K562 (cell line): ENCODE results near the gene SRD5A1. TPM values are rescaled to one million over a fixed set of nuclear protein-coding genes. Genes with fewer than 3 reads are reported as not detected.

ENCODE experiments used
- ATAC-seq: fragments of 200-7000 bp; cut with Tn5 transposase; 3 replicates; pipeline ENCODE4 v1.9.1; 2020; ENCODE audit warnings: moderate library complexity
- BruUV-seq: library from RNA; stranded (reverse); fragments of 400-500 nt; replicated peaks from 2 replicates; lab custom pipeline; 2021; lab: Mats Ljungman, UMichigan
- CTCF ChIA-PET: fragments of 300-600 bp; formaldehyde crosslinking; extraction: SDS; loops from one replicate; lab custom pipeline; 2021; ENCODE audit warnings: low intra/inter-chr PET ratio; lab: Yijun Ruan, JAX
- POLR2A ChIA-PET: fragments of 300-600, 350-650 bp; sonication (Branson Sonifier 250); formaldehyde crosslinking; extraction: SDS; loops from one replicate; lab custom pipeline; 2021; ENCODE audit warnings: antibody characterized with exemption, inconsistent platforms; lab: Yijun Ruan, JAX
- DNase-seq, 4 experiments: peaks; one replicate each; pipeline versions ENCODE4 v3.0.0 to v3.0.0-alpha.2; 2011 to 2018; ENCODE audit warnings: low spot score in 3 of 4, mixed read lengths in 3 of 4; ENCODE audit errors: extremely low read depth in 1 of 4
- FAIRE-seq: peaks from 2 replicates; lab custom pipeline; 2011; peaks lifted over from hg19 to GRCh38; lab: Jason Lieb, UNC
- H2AFZ ChIP-seq: 2 replicates; pipeline ENCODE4 v1.6.0; 2011; ENCODE audit warnings: low read depth, low read length, control low read depth, inconsistent platforms
- H3K27ac ChIP-seq: fragments of 200-600 bp; 3 replicates; pipeline ENCODE4 v1.8.0; 2011; ENCODE audit warnings: low read depth, mild to moderate bottlenecking, control low read depth, inconsistent platforms, low read length, moderate library complexity, mixed read lengths; ENCODE audit errors: extremely low read depth
- H3K27me3 ChIP-seq, 2 experiments: fragments of 300-600 bp in 1 of 2; 2 replicates in 1 of 2; 3 replicates in 1 of 2; pipeline versions ENCODE4 v1.6.0 to v1.8.0; 2011; ENCODE audit warnings: inconsistent platforms in 2 of 2, low read length in 2 of 2, mild to moderate bottlenecking in 1 of 2, mixed read lengths in 1 of 2, moderate library complexity in 1 of 2; ENCODE audit not compliant: control insufficient read depth in 2 of 2, insufficient read depth in 2 of 2
- H3K36me3 ChIP-seq: fragments of 300-600 bp; 3 replicates; pipeline ENCODE4 v1.8.0; 2011; ENCODE audit warnings: mild to moderate bottlenecking, low read length, inconsistent platforms; ENCODE audit not compliant: control insufficient read depth, insufficient read depth
- H3K4me1 ChIP-seq, 2 experiments: fragments of 200-600 bp in 1 of 2; replicated peaks in 1 of 2; 2 replicates in 1 of 2; 3 replicates in 1 of 2; pipeline versions ENCODE4 v1.5.1 to v1.8.0; 2011; ENCODE audit warnings: inconsistent platforms in 2 of 2, low read length in 2 of 2, mild to moderate bottlenecking in 1 of 2, mixed read lengths in 1 of 2, moderate library complexity in 1 of 2; ENCODE audit not compliant: control insufficient read depth in 2 of 2, insufficient read depth in 2 of 2
- H3K4me2 ChIP-seq: 2 replicates; pipeline ENCODE4 v1.6.1; 2011; ENCODE audit warnings: low read length, control low read depth, inconsistent platforms, mixed read lengths; ENCODE audit not compliant: insufficient read depth
- H3K4me3 ChIP-seq: fragments of 200-600 bp; sonication (generic), shearing (Covaris generic); 2 replicates; pipeline ENCODE4 v1.5.1; 2016; ENCODE audit warnings: control low read depth, inconsistent platforms
- H3K79me2 ChIP-seq: fragments of 200-600 bp; 3 replicates; pipeline ENCODE4 v1.8.0; 2011; ENCODE audit warnings: low read length, inconsistent platforms; ENCODE audit not compliant: control insufficient read depth, insufficient read depth
- H3K9ac ChIP-seq, 2 experiments: 2 replicates each; pipeline versions ENCODE4 v1.6.0 to v1.6.1; 2011; ENCODE audit warnings: low read depth in 2 of 2, low read length in 2 of 2, control low read depth in 1 of 2, inconsistent platforms in 1 of 2, mild to moderate bottlenecking in 1 of 2, mixed read lengths in 1 of 2; ENCODE audit not compliant: insufficient read depth in 1 of 2
- H3K9me1 ChIP-seq: one replicate; pipeline ENCODE4 v1.6.0; 2011; ENCODE audit warnings: inconsistent platforms, mild to moderate bottlenecking, low read length, moderate library complexity; ENCODE audit not compliant: control insufficient read depth, insufficient read depth
- H3K9me3 ChIP-seq: replicated peaks from 2 replicates; pipeline ENCODE4 v1.5.1; 2011; ENCODE audit warnings: low read depth, low read length, inconsistent platforms; ENCODE audit not compliant: control insufficient read depth, insufficient read depth
- H4K20me1 ChIP-seq: replicated peaks from 2 replicates; pipeline ENCODE4 v1.6.1; 2011; ENCODE audit warnings: low read length, inconsistent platforms, mixed read lengths; ENCODE audit not compliant: control insufficient read depth, insufficient read depth
- GABPA ChIP-seq: fragments of 200-800 bp; sonication (Bioruptor generic); conservative IDR thresholded peaks from 2 replicates; pipeline ENCODE4 v1.6.1; 2016; ENCODE audit warnings: low read depth, missing genetic modification characterization, missing compliant biosample characterization
- GABPB1 ChIP-seq: sonication (generic); formaldehyde crosslinking; IDR thresholded peaks from 2 replicates; pipeline ENCODE4 v1.8.0; 2022; ENCODE audit warnings: mild to moderate bottlenecking, missing genetic modification reagents
- NCOA1 ChIP-seq: fragments of 450-650 bp; IDR thresholded peaks from 2 replicates; pipeline ENCODE4 v1.6.1; 2016; ENCODE audit warnings: low read depth
- NR2C1 ChIP-seq, 2 experiments: fragments of 450-650 bp; IDR thresholded peaks; 2 replicates each; pipeline ENCODE4 v1.6.1; 2017; ENCODE audit warnings: mild to moderate bottlenecking in 2 of 2, antibody characterized with exemption in 1 of 2, inconsistent platforms in 1 of 2, missing compliant biosample characterization in 1 of 2, missing genetic modification characterization in 1 of 2
- NR2C2 ChIP-seq, 2 experiments: fragments of 200-800 bp in 1 of 2; sonication (Bioruptor generic) in 1 of 2; sonication (generic) in 1 of 2; formaldehyde crosslinking in 1 of 2; IDR thresholded peaks; 2 replicates each; pipeline versions ENCODE4 v1.6.1 to v1.8.0; 2016 to 2022; ENCODE audit warnings: mild to moderate bottlenecking in 1 of 2, missing compliant biosample characterization in 1 of 2, missing genetic modification characterization in 1 of 2, missing genetic modification reagents in 1 of 2
- NR4A1 ChIP-seq, 2 experiments: fragments of 250-450 bp in 1 of 2; fragments of 450-650 bp in 1 of 2; sonication (Bioruptor Pico) in 1 of 2; IDR thresholded peaks; 2 replicates each; pipeline versions ENCODE4 v1.4.0 to v1.6.1; 2016 to 2020; ENCODE audit warnings: mild to moderate bottlenecking in 2 of 2, missing compliant biosample characterization in 1 of 2, missing genetic modification characterization in 1 of 2, moderate library complexity in 1 of 2
- RCOR1 ChIP-seq, 2 experiments: IDR thresholded peaks; 2 replicates each; pipeline ENCODE4 v1.6.1; 2012; ENCODE audit warnings: low read depth in 2 of 2, low read length in 2 of 2, borderline replicate concordance in 1 of 2, improper control_type of control experiment in 1 of 2
- TEAD4 ChIP-seq, 2 experiments: sonication (generic) in 1 of 2; formaldehyde crosslinking in 1 of 2; IDR thresholded peaks; 2 replicates each; pipeline versions ENCODE4 v1.6.1 to v1.8.0; 2012 to 2022; ENCODE audit warnings: borderline replicate concordance in 1 of 2, inconsistent platforms in 1 of 2, low read length in 1 of 2, mild to moderate bottlenecking in 1 of 2, missing genetic modification reagents in 1 of 2
- TFAP4 ChIP-seq: sonication (generic); formaldehyde crosslinking; IDR thresholded peaks from 2 replicates; pipeline ENCODE4 v1.8.0; 2022; ENCODE audit warnings: missing genetic modification reagents, mild to moderate bottlenecking, moderate library complexity, borderline replicate concordance
- WGBS: fragments of 100-300 bp; shearing (Covaris generic); methylation state at CpG from one replicate; pipeline ENCODE4 v1.1.6; 2016; ENCODE audit warnings: low coverage, mixed read lengths; ENCODE audit not compliant: insufficient coverage; ENCODE audit errors: missing lambda C conversion rate; 5-methylcytosine and 5-hydroxymethylcytosine counted together
- in situ Hi-C: fragments of 300-500 bp; cut with MboI; formaldehyde crosslinking; loops from 4 replicates; pipeline ENCODE4 v1.15.0; 2018; ENCODE audit warnings: inconsistent platforms, mixed read lengths
- intact Hi-C: fragments of 100-400 bp; cut with micrococcal nuclease; formaldehyde crosslinking; loops from 2 replicates; pipeline ENCODE4 v1.14.2; 2022
- polyA plus RNA-seq, 8 experiments: library from polyadenylated mRNA; depleted of rRNA in 4 of 8; stranded (reverse) in 5 of 8; unstranded in 3 of 8; fragments of >200 nt; fragmentation: Nextera tagmentation in 2 of 8; fragmentation: Illumina TruSeq in 1 of 8; extraction: Ambion mirVana in 2 of 8; extraction: Trizol in 1 of 8; gene quantifications; 2 replicates each; pipeline versions ENCODE4 v1.2.1 to v1.2.3, GENCODE V29; 2011 to 2014; ENCODE audit warnings: inconsistent platforms in 1 of 8, missing spikeins in 1 of 8
- total RNA-seq, 7 experiments: library from RNA; depleted of rRNA in 6 of 7; stranded (reverse); fragments of >200 nt in 6 of 7; fragmentation: Illumina TruSeq in 2 of 7; extraction: Trizol in 2 of 7; gene quantifications; 2 replicates each; pipeline versions ENCODE4 v1.2.1 to v1.2.3, GENCODE V29; 2011 to 2021; ENCODE audit warnings: low replicate concordance in 1 of 7
- TF ChIP-seq, protein P1 (sequence below), 2 experiments: fragments of 450-650 bp; formaldehyde crosslinking in 1 of 2; IDR thresholded peaks; 2 replicates each; pipeline versions ENCODE4 v1.4.0 to v1.6.1; 2014 to 2020; ENCODE audit warnings: mild to moderate bottlenecking in 2 of 2, borderline replicate concordance in 1 of 2, low read depth in 1 of 2

The SRD5A1 gene
- total and polyA plus RNA-seq, 9 of the 15 experiments (the other 6 are each of a cell fraction or from before 2014, with no cell fraction given), result 1.3 to 22.6 (median 8.1) TPM

GRCh38 chr5:6686915-6687409 lies 53.7 kb downstream of the SRD5A1 start:
- intact Hi-C loops, result no loop called here
- H4K20me1 ChIP-seq, result 0 out of 2 replicates have a peak, but pooled peaks cover 2% of the 10 kb centered on the region
- H3K36me3 ChIP-seq, result no peaks in the 10 kb centered on the region
- H3K4me3 ChIP-seq, result no peak overlapping the region
- FAIRE-seq, result peak; percentile 44
- peak overlapping the region; percentile 45; the same call in 1 of the 2 replicates for H3K4me2 ChIP-seq
- H3K27ac ChIP-seq, result no peak overlapping the region
- CTCF ChIA-PET, result no interaction called here
- no TSS peak for BruUV-seq
- no peaks in the 10 kb centered on the region for H3K79me2 ChIP-seq
- H2AFZ ChIP-seq, result peak overlapping the region; percentile 7; the same call in 1 of the 2 replicates
- peak in 1 of 4 experiments; percentile 47 for DNase-seq
- POLR2A ChIA-PET, result interaction anchor here (1.1 kb wide), 1 partner anchor 69 kb away, joined by 3 read pairs; no protein-coding TSS in a partner anchor
- 2% methylated on average over 22 of the region's 22 CpGs for WGBS
- no peaks in the 10 kb centered on the region for H3K9me3 ChIP-seq
- peaks cover 37 to 49% of the 10 kb centered on the region in 2 experiments for H3K27me3 ChIP-seq
- H3K9ac ChIP-seq, result no peak overlapping the region
- ATAC-seq, result peak; percentile 66
- H3K4me1 ChIP-seq, result no peaks in the 10 kb centered on the region; a peak in 1 of 5 replicates
- in situ Hi-C loops, result no loop called here
- no peaks in the 10 kb centered on the region for H3K9me1 ChIP-seq
- TF ChIP-seq GABPB1 (CRISPR knock-in tag), result peak; percentile 61; the same call in 1 of the 2 replicates
- 0 out of 4 replicates have a peak, but pooled peaks of 1 of the 2 experiments have one; percentile 15 for TF ChIP-seq RCOR1 (IDR thresholded peaks at IDR 0.05; ENCODE audit: borderline replicate concordance in 1 of 2, low read depth in 2 of 2, low read length in 2 of 2)
- no peak for TF ChIP-seq NR4A1 (CRISPR knock-in tag; IDR thresholded peaks at IDR 0.05)
- no peak for TF ChIP-seq NR4A1 (tag; IDR thresholded peaks at IDR 0.05)
- TF ChIP-seq NR2C1 (IDR thresholded peaks at IDR 0.05), result peak; percentile 92
- TF ChIP-seq NR2C1 (tag; IDR thresholded peaks at IDR 0.05), result peak; percentile 93
- peak; percentile 57; the same call in 1 of the 2 replicates for TF ChIP-seq NCOA1
- TF ChIP-seq TEAD4 (IDR thresholded peaks at IDR 0.05; ENCODE audit: low read length), result peak; percentile 13; the same call in 1 of the 2 replicates
- no peak for TF ChIP-seq TEAD4 (CRISPR knock-in tag; IDR thresholded peaks at IDR 0.05; ENCODE audit: borderline replicate concordance)
- TF ChIP-seq, protein P1, sequence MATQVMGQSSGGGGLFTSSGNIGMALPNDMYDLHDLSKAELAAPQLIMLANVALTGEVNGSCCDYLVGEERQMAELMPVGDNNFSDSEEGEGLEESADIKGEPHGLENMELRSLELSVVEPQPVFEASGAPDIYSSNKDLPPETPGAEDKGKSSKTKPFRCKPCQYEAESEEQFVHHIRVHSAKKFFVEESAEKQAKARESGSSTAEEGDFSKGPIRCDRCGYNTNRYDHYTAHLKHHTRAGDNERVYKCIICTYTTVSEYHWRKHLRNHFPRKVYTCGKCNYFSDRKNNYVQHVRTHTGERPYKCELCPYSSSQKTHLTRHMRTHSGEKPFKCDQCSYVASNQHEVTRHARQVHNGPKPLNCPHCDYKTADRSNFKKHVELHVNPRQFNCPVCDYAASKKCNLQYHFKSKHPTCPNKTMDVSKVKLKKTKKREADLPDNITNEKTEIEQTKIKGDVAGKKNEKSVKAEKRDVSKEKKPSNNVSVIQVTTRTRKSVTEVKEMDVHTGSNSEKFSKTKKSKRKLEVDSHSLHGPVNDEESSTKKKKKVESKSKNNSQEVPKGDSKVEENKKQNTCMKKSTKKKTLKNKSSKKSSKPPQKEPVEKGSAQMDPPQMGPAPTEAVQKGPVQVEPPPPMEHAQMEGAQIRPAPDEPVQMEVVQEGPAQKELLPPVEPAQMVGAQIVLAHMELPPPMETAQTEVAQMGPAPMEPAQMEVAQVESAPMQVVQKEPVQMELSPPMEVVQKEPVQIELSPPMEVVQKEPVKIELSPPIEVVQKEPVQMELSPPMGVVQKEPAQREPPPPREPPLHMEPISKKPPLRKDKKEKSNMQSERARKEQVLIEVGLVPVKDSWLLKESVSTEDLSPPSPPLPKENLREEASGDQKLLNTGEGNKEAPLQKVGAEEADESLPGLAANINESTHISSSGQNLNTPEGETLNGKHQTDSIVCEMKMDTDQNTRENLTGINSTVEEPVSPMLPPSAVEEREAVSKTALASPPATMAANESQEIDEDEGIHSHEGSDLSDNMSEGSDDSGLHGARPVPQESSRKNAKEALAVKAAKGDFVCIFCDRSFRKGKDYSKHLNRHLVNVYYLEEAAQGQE (IDR thresholded peaks at IDR 0.05; ENCODE audit: borderline replicate concordance), result peak; percentile 99
- TF ChIP-seq, protein P1 (CRISPR knock-in tag; IDR thresholded peaks at IDR 0.05; ENCODE audit: low read depth), result peak; percentile 96
- TF ChIP-seq NR2C2 (CRISPR knock-in tag; IDR thresholded peaks at IDR 0.05), result peak; percentile 69; the same call in 1 of the 2 replicates
- TF ChIP-seq NR2C2 (tag; IDR thresholded peaks at IDR 0.05), result peak; percentile 97
- TF ChIP-seq GABPA (tag), result peak; percentile 87
- peak; percentile 14; the same call in 1 of the 2 replicates for TF ChIP-seq TFAP4 (CRISPR knock-in tag)
